ENCODE data around the gene KCNH4. TPM values are rescaled to one million over a fixed set of nuclear protein-coding genes. Genes with fewer than 3 reads are reported as not detected.

The KCNH4 gene
- total and polyA plus RNA-seq, 2 of the 13 experiments (the other 11 are each of a cell fraction or from before 2014, with no cell fraction given), result 0.01 to 0.09 TPM

- TF ChIP-seq XBP1 (CRISPR knock-in tag; IDR thresholded peaks at IDR 0.05) (no peak), PLRG1 (conservative IDR thresholded peaks at IDR 0.05) (no peak), U2AF1 (optimal IDR thresholded peaks at IDR 0.05; ENCODE audit: low read depth, low read length) (no peak), ZNF17 (CRISPR knock-in tag; IDR thresholded peaks at IDR 0.05) (no peak), SPEN (CRISPR knock-in tag; IDR thresholded peaks at IDR 0.05; ENCODE audit: low read depth) (no peak), HNF1B (CRISPR knock-in tag; IDR thresholded peaks at IDR 0.05) (0 out of 2 replicates have a peak, but pooled peaks have one; percentile 14), ZNF383 (CRISPR knock-in tag; IDR thresholded peaks at IDR 0.05; ENCODE audit: borderline replicate concordance) (no peak), ZNF546 (CRISPR knock-in tag; conservative IDR thresholded peaks at IDR 0.05) (no peak), ZNF329 (CRISPR knock-in tag; IDR thresholded peaks at IDR 0.05; ENCODE audit: low read depth) (no peak), GLI4 (CRISPR knock-in tag; IDR thresholded peaks at IDR 0.05; ENCODE audit: borderline replicate concordance) (no peak), ZBTB46 (CRISPR knock-in tag; IDR thresholded peaks at IDR 0.05; ENCODE audit: borderline replicate concordance) (no peak), CBX2 (IDR thresholded peaks at IDR 0.05; ENCODE audit: low read depth, low read length) (no peak), CBX2 (CRISPR knock-in tag; IDR thresholded peaks at IDR 0.05; ENCODE audit: low read depth) (no peak), ZFP62 (CRISPR knock-in tag; IDR thresholded peaks at IDR 0.05) (no peak), SMAD1 (CRISPR knock-in tag; IDR thresholded peaks at IDR 0.05; ENCODE audit: borderline replicate concordance, low read depth) (no peak), ZNF563 (CRISPR knock-in tag; IDR thresholded peaks at IDR 0.05) (0 out of 2 replicates have a peak, but pooled peaks have one; percentile 36), FOXK2 (IDR thresholded peaks at IDR 0.05) (no peak), GMEB1 (CRISPR knock-in tag; IDR thresholded peaks at IDR 0.05; ENCODE audit: borderline replicate concordance) (no peak), ZBTB44 (CRISPR knock-in tag; IDR thresholded peaks at IDR 0.05) (no peak), CHD2 (IDR thresholded peaks at IDR 0.05; ENCODE audit: low read depth, low read length) (no peak), ZNF414 (CRISPR knock-in tag; IDR thresholded peaks at IDR 0.05) (no peak), ZNF737 (CRISPR knock-in tag; IDR thresholded peaks at IDR 0.05; ENCODE audit: borderline replicate concordance) (no peak)
These were observed 60.7 kb downstream of the KCNH4 start (continued) for GRCh38 chr17:42120161-42120769.

Measured in HepG2 (cell line).